Mesenteric fat pad (tissue), 1 donor: Measurements from ENCODE around the gene BRAP. TPM values are rescaled to one million over a fixed set of nuclear protein-coding genes. Genes with fewer than 3 reads are reported as not detected.
"Not testable (repeated sequence)": the region's sequence is repeated elsewhere in the genome, so short reads cannot be mapped to it uniquely, and the experiment has no call there.

Source experiments
- DNase-seq: peaks from one replicate; pipeline ENCODE4 v3.0.0-alpha.2; 2020; ENCODE audit warnings: low spot score
- long read RNA-seq: library from polyadenylated mRNA; unstranded; transcript quantifications from one replicate; pipeline ENCODE4 v2.0.0, GENCODE V29; 2020
- total RNA-seq: library from RNA; stranded (reverse); fragmentation: NEBNext Ultra II Directional; extraction: Animal tissue kit (Norgen Biotek cat#: 25700); gene quantifications from one replicate; pipeline ENCODE4 v1.2.1, GENCODE V29; 2021
- donor health status: DM: yes; HTN: yes; CAD: no.

BRAP gene, protein sequence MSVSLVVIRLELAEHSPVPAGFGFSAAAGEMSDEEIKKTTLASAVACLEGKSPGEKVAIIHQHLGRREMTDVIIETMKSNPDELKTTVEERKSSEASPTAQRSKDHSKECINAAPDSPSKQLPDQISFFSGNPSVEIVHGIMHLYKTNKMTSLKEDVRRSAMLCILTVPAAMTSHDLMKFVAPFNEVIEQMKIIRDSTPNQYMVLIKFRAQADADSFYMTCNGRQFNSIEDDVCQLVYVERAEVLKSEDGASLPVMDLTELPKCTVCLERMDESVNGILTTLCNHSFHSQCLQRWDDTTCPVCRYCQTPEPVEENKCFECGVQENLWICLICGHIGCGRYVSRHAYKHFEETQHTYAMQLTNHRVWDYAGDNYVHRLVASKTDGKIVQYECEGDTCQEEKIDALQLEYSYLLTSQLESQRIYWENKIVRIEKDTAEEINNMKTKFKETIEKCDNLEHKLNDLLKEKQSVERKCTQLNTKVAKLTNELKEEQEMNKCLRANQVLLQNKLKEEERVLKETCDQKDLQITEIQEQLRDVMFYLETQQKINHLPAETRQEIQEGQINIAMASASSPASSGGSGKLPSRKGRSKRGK
- total RNA-seq: 16.9 TPM
- long read RNA-seq, full-length matches to known transcripts: 47 of 76 reads
- long read RNA-seq, partial matches to known transcripts: 6 of 76 reads
- long read RNA-seq, other reads (novel, unspliced or antisense): 23 of 76 reads

DNA sequence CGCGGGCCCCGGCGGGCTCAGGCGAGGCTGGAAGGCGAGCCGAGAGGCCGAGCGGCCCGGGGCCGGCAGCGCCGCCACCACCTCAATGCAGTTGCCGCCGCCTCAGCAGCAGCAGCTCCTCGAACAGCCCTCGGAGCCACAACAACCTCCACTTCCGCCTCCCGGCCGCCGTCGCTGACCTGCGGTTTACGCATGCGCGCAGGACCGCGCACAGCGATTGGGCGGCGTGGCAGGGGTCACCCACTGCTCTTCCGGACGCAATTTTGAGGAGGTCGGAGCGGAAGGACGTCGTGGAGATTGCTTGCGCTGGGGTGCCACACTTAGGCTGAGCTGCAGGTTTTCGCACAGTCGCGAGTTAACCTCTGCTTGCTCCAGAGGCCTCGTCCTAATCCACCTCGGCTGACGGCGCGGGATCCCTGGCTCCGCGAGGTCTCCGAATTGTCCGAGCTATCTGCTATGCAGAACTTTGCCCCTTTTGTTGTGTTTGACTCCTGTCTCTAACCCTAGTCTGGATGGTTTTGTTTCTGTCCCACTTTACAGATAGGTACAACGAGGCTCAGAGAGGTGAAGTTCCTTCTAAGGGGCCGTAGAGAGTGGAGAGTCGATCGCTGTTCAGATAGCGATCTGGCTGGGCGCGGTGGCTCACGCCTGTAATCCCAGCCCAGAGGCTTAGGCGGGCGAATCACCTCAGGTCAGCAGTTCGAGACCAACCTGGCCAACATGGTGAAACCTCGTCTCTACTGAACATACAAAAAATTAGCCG is at the start of gene BRAP, which contains the start of gene ACAD10:
BRAP (minus strand) TSS at position 146 of the 763 bp plus-strand sequence. CDS start 164 bp downstream, outside the sequence.
ACAD10 (plus strand) TSS at position 243 of the 763 bp plus-strand sequence. CDS start 6,657 bp downstream, outside the sequence.
- DNase-seq: peak; percentile 98

DNA sequence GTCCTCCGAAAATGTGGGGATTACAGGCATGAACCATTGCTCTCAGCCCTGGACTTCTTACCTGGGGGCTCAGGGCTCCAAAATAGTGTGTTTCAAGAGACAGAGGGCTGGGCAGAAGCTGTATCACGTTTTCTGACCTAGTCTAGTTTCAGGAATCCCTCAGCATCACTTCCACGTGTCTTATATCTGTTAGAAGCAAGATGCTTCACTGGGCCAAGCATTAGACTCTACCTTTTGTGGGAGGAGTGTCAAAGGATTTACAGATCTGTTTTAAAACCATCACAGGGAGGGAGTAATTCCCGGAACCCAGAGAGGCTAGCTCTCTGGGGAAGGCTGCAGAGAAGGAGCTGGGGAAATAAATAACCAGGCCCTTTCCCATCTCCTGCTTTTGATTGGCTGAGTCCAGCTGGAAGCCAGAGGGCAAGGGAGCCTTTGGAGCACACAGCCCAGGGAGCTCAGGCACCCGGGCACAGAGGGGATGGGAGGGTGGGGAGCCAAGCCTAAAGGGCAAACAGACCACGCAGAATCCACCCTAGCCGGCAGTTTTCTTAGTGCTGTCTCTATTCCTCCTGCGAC is 47.7 kb upstream of the BRAP start:
- DNase-seq: no peak

DNA sequence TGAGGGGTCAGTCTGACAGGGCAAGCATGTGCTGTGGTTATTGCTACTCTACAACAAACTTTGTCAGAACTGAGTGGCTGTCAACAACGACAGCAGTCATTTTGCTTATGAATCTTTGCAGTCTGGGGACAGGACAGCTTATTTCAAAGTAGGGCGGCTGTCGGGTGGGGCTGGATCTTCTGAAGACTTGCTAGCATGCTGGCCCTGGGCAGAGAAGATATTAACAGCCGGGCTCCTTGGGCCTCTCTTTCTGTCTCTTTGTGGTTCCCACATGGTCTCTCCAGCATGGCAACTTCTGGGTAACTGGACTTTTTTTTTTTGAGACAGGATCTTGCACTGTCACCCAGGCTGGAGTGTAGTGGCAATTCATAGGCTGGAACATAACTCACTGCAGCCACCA is 47.0 kb upstream of the BRAP start:
- DNase-seq: no peak

DNA sequence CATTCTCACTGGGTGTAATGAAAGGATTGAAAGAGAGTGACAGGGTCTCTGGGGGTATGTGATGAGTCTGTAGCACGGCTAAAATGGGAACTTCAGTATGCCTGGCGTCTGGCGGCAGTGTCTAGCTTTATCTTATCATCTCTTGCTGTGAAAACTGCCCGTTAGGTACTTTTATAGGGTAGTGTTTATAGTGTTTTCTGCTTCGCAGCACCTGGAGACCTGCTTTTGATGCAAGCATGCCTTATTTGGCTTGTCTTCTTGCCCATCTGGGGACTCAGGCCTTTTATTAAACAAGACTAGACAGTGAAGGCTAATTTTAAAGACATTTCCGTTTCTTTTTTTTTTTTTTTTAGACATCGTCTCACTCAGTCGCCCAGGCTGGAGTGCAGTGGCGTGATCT is 44.7 kb upstream of the BRAP start:
- DNase-seq: no peak

DNA sequence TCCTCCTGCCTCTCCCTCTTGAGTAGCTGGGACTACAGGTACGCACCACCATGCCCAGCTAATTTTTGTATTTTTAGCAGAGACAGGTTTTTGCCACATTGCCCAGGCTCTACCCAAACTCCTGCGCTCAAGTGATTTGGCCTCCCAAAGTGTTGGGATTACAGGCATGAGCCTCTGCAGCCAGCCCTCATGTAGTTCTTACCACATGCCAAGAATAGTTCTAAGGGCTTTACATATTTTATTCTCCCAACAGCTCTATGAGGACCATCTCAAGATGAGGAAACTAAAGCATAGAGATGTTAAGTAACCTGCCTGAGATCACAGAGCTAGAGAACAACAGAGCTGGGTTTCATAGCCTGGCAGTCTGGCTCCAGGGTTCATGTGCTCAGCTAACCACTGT is 43.0 kb upstream of the BRAP start:
- no peak for DNase-seq

DNA sequence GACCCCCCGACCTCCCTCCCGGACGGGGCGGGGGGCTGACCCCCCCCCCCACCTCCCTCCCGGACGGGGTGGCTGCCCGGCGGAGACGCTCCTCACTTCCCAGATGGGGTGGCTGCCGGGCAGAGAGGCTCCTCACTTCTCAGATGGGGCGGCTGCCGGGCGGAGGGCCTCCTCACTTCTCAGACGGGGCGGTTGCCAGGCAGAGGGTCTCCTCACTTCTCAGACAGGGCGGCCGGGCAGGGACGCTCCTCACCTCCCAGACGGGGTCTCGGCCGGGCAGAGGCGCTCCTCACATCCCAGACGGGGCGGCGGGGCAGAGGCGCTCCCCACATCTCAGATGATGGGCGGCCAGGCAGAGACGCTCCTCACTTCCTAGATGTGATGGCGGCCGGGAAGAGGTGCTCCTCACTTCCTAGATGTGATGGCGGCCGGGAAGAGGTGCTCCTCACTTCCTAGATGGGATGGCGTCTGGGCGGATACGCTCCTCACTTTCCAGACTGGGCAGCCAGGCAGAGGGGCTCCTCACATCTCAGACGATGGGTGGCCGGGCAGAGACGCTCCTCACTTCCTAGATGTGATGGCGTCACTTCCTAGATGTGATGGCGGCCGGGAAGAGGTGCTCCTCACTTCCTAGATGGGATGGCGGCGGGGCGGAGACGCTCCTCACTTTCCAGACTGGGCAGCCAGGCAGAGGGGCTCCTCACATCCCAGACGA is 38.0 kb upstream of the BRAP start:
- DNase-seq: not testable (repeated sequence)

DNA sequence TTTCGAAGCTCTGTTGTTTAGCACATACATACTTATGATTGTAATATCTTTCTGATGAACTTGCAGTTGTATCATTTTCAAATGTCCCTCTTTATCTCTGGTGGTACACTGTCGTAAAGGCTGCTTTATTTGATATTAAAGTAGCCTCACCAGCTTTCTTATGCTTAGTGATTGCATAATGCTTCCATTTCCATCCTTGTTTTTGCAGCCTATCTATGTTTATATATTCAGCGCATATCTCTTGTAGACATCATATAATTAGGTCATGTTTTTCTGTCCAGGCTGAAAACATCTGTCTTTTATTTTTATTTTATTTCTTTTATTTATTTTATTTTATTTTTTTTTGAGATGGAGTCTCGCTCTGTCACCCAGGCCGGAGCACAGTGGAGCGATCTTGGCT is 34.7 kb upstream of the BRAP start:
- DNase-seq: no peak

DNA sequence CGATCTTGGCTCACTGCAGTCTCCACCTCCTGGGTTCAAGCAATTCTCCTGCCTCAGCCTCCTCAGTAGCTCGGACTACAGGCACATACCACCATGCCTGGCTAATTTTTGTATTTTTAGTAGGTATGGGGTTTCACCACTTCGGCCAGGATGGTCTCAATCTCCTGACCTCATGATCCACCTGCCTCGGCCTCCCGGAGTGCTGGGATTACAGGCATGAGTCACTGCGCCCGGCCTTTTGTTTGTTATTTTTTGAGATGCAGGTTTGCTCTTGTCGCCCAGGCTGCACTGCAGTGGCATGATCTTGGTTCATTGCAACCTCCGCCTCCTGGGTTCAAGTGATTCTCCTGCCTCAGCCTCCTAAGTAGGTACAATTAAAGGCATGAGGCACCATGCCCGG is 33.6 kb upstream of the BRAP start:
- not testable (repeated sequence) for DNase-seq

DNA sequence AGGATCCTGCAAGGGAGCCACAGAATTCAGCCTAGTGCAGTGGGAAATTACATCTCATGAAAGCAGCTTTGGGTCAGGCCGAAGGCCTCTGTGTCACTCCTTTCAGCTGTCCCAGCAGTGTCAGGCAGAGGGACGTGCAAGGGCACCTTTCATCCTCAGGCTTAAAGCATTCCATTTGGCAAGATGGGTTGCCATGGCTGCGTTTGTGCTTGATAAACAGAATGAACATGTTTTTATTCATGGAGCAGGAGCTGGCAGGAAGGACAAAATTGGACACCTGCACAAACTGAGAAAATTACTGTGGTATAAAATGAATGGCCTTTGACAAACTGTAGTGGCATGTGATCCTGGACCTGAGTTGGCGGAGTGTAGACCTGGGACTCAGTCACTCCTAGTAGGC is 29.5 kb upstream of the BRAP start:
- DNase-seq: no peak

DNA sequence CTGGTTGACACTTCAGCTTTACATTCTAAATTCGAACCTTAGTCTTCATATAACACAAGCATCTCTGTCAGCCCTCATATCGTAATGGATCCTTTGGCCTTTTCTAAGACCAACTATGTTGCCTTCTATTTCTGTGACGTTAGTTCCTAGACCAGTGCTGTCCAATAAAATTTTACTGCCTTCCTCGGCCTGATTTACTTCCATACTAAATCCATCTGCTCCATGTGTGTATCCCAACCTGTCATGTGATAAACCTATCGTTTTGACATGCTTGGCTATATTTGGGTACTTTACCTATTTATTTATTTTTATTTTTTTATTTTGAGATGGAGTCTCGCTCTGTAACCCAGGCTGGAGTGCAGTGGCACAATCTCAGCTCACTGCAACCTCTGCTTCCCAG is 20.4 kb upstream of the BRAP start:
- no peak for DNase-seq

DNA sequence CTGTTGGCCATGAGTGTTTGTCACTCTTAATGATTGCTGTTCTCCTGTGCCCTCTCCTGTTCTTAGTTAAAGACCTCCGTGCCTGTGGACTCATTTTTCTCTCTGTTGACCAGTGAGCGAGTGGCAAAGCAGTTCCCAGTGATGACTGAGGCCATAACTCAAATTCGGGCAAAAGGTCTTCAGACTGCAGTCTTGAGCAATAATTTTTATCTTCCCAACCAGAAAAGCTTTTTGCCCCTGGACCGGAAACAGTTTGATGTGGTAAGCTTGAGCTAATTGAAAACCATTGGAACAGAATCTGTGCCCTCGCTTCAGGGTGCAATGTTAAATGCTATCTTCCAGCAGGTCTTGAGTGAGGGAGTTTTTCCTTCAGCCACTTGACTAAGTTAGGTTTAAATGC is 19.9 kb upstream of the BRAP start:
- no peak for DNase-seq

DNA sequence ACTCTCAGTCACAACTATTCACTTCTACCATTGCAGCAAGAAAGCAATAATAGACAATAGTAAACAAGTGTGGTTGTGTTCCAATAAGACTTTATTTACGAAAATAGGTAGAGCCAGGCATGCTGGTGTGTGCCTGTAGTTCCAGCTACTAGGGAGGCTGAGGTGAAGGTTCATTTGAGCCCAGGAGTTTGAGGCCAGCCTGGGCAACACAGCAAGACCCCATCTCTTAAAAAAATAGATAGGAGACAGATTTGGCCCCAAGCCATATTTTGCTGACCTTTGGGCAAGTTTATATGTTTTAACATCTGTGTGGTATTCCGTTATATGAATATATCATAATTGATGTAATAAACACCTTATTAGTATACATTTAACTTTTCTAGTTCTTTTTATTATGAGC is 14.2 kb upstream of the BRAP start:
- DNase-seq: no peak

DNA sequence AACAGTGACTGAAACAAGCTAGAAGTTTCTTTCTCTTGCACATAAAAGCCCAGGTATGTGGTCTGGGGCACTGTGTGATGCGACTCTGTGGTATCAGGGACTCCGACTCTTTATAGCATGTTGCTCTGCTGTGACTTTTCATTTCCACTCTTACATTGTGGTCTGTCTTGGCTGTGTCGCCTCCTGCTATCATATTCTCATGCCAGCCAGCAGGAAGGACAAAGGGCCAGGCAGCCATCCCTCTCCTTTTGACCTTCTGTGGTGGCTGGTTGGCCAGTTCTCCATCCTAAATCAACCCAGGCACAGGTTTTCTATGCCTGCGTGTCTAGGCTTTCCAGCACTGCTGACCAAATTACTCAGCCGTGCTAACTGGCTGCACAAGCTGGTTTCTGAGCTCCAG is 8.1 kb upstream of the BRAP start:
- DNase-seq: no peak

DNA sequence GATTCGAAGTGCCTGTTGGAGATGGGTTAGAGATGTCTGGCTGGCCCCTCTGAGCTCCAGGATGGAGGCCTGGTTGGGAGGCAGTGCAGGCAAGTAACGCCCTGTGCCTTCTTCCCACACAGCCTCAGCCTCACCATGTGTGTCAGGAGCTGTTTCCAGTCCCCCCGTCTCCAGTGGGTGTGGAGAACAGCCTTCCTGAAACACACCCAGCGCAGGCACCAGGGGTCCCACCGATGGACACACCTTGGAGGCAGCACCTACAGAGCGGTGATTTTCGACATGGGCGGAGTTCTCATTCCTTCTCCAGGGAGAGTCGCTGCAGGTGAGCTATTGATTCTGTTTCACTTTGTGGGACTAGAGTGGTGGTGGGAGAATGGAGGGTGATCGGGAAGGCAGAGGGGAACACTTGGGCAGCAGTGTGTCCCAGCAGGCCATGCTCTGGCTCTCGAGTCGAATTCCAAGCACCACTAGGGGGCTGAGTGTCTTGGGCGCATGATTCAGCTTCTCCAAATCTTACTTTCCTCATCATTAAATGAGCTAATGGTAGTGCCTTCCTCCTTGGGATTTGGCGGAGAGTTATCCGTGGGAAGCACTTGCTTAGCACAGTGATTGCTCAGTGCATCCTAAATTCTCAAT is 6.9 kb upstream of the BRAP start:
- no peak for DNase-seq

DNA sequence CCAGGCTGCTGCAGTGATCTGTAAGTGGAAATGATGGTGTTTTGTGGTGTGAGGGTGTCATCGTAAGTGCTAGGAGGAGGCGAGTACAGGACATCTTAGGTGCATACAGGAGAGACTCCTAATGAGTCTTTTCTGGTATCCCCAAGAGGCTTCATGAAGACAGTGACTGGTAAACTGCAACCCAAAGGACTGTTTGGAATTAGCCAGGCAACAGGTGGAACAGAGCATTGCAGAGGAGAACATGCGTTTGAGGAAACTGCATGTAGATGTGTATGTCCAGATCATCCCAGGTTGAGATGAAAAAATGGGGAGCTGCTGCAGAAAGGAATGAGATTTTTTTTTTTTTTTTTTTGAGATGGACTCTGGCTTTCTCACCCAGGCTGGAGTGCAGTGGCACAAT is 5.5 kb upstream of the BRAP start:
- DNase-seq: no peak

DNA sequence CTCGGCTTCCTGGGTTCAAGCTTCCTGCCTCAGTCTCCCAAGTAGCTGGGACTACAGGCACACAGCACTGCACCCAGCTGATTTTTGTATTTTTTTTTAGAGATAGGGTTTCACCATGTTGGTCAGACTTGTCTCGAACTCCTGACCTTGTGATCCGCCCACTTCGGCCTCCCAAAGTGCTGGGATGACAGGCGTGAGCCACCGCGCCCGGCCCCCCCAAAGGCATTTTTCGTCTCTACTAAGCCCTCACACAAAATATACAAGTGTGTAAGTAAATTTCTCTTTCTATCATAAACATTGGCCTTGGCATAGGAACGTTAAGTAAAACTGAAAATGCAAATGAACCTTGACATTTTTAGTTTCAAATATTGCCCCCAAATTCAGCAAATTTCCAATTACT is 2.2 kb upstream of the BRAP start:
- no peak for DNase-seq

DNA sequence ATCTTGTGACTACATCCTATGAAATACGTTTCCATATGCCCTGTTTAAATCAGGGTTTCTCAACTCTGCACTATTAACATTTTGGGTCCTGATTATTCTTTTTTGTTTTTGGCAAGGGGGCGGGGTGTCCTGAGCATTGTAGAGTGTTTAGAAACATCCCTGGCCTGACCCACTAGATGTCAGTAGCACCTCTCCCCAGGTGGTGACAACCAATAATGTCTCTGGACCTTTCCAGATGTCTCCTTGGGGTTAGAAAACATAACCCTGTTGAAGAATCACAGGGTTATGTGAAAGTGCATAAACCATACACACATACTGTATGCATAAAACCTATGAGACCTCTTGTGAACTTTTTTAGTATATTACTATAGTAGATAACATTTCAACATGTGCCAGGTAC is 1.5 kb upstream of the BRAP start:
- no peak for DNase-seq

DNA sequence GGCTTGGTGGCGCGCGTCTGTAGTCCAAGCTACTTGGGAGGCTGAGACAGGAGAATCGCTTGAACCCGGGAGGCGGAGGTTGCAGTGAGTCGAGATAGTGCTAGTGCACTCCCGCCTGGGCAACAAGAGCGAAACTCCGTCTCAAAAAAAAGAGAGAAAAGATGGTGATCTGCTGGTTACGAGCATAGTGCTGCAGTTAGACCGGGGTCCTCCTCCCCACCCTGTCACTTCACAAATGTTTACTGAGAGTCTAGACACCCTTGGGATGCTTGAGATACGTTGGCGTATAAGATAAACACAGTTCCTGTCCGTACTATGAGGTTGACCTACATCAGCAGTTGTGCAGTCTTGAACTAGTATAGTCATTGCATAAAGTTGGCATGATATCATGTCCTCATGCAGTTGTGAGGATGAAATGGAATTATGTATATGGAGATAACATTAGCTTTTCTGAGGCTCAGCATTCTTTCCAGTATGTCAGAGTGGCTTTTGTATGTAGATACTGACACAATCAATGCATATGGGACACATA is 884 bp upstream of the BRAP start:
- DNase-seq: no peak

DNA sequence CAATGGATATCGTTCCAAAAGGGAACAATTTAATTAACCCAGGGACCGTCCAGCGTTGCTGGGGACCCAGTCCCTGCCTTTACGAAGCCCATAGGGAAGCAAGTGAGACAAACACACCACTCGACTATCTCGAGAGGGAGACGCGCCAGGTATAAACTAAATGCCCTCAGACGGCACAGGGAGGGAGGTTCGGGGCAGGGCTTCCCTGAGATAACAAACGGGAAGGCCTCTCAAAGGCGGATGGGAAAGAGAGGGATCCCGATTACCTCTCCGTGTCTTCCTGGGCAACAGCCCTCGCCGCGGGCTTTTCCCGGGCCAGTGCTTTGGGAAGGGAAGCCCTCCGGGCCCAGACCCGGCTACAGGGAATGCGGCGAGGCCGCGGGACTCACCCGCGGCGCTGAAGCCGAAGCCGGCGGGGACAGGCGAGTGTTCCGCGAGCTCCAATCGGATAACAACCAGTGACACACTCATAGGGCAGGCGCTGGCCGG is 390 bp downstream of the BRAP start:
- DNase-seq: peak; percentile 90
